Endothelial cell of umbilical vein (primary cell): Measurements from ENCODE around the gene PCDHA3. TPM values are rescaled to one million over a fixed set of nuclear protein-coding genes. Genes with fewer than 3 reads are reported as not detected.
"Not testable (repeated sequence)": the region's sequence is repeated elsewhere in the genome, so short reads cannot be mapped to it uniquely, and the experiment has no call there.

Experiments
- BruUV-seq: library from RNA; stranded (reverse); fragments of 400-500 nt; replicated peaks from 2 replicates; lab custom pipeline; 2021; lab: Mats Ljungman, UMichigan
- CTCF ChIA-PET: fragments of 300-600, 350-600 bp; sonication (Branson Sonifier 250); formaldehyde crosslinking; loops from one replicate; lab custom pipeline; 2021; ENCODE audit warnings: antibody characterized with exemption, inconsistent platforms; lab: Charles Lee
- POLR2A ChIA-PET: fragments of 300-600, 350-600 bp; sonication (Branson Sonifier 250); formaldehyde crosslinking; loops from one replicate; lab custom pipeline; 2021; ENCODE audit warnings: antibody characterized with exemption, inconsistent platforms; lab: Charles Lee
- DNase-seq: peaks from one replicate; pipeline ENCODE4 v3.0.0-alpha.2; 2011; ENCODE audit warnings: low read depth, low spot score
- FAIRE-seq: peaks from 2 replicates; lab custom pipeline; 2011; peaks lifted over from hg19 to GRCh38; lab: Jason Lieb, UNC
- H2AFZ ChIP-seq: 2 replicates; pipeline ENCODE4 v1.6.0; 2012; ENCODE audit warnings: low read depth, low read length, control low read depth, inconsistent platforms
- H3K27ac ChIP-seq: 2 replicates; pipeline ENCODE4 v1.5.1; 2011; ENCODE audit warnings: low read depth, mild to moderate bottlenecking, control low read depth, low read length, moderate library complexity; ENCODE audit not compliant: insufficient read depth
- H3K27me3 ChIP-seq, 2 experiments: 2 replicates each; pipeline versions ENCODE4 v1.6.0 to v1.6.1; 2011; ENCODE audit warnings: low read length in 2 of 2, mixed read lengths in 1 of 2; ENCODE audit not compliant: control insufficient read depth in 2 of 2, insufficient read depth in 2 of 2
- H3K36me3 ChIP-seq, 2 experiments: 2 replicates in 1 of 2; 3 replicates in 1 of 2; pipeline ENCODE4 v1.5.1; 2011; ENCODE audit warnings: low read length in 2 of 2, mild to moderate bottlenecking in 1 of 2, moderate library complexity in 1 of 2; ENCODE audit not compliant: control insufficient read depth in 2 of 2, insufficient read depth in 2 of 2; ENCODE audit errors: extremely low read depth in 1 of 2
- H3K4me1 ChIP-seq: 3 replicates; pipeline ENCODE4 v1.5.1; 2011; ENCODE audit warnings: mild to moderate bottlenecking, low read length; ENCODE audit not compliant: control insufficient read depth, insufficient read depth; ENCODE audit errors: extremely low read depth
- H3K4me2 ChIP-seq: 2 replicates; pipeline ENCODE4 v1.6.1; 2011; ENCODE audit warnings: low read length, control low read depth, mixed read lengths; ENCODE audit not compliant: insufficient read depth
- H3K4me3 ChIP-seq, 3 experiments: fragments of 200-600 bp in 1 of 3; sonication (generic), shearing (Covaris generic) in 1 of 3; replicated peaks in 1 of 3; 2 replicates each; pipeline ENCODE4 v1.5.1; 2011 to 2016; ENCODE audit warnings: control low read depth in 3 of 3, low read length in 3 of 3, mild to moderate bottlenecking in 2 of 3, inconsistent platforms in 1 of 3, low read depth in 1 of 3, moderate library complexity in 1 of 3; ENCODE audit not compliant: insufficient read depth in 1 of 3
- H3K79me2 ChIP-seq: 2 replicates; pipeline ENCODE4 v1.6.0; 2012; ENCODE audit warnings: low read length, inconsistent platforms; ENCODE audit not compliant: control insufficient read depth, insufficient read depth
- H3K9ac ChIP-seq: replicated peaks from 2 replicates; pipeline ENCODE3; 2011; ENCODE audit warnings: low read length, control low read depth; ENCODE audit not compliant: insufficient read depth; ENCODE audit errors: extremely low read depth
- H3K9me1 ChIP-seq: replicated peaks from 3 replicates; pipeline ENCODE4 v1.6.0; 2011; ENCODE audit warnings: mild to moderate bottlenecking, low read length; ENCODE audit not compliant: control insufficient read depth, insufficient read depth; ENCODE audit errors: extremely low read depth
- H3K9me3 ChIP-seq: replicated peaks from 2 replicates; pipeline ENCODE4 v1.5.1; 2012; ENCODE audit warnings: low read length, inconsistent platforms; ENCODE audit not compliant: control insufficient read depth, insufficient read depth
- H4K20me1 ChIP-seq: replicated peaks from 2 replicates; pipeline ENCODE3; 2011; ENCODE audit warnings: mild to moderate bottlenecking, low read length; ENCODE audit not compliant: control insufficient read depth, insufficient read depth; ENCODE audit errors: extremely low read depth
- CTCF ChIP-seq, 2 donors: IDR thresholded peaks; 1 replicate in 1 of 2; 2 replicates in 1 of 2; pipeline ENCODE4 v1.5.1; 2011; ENCODE audit warnings: low read length in 2 of 2, mild to moderate bottlenecking in 2 of 2, moderate library complexity in 2 of 2, control low read depth in 1 of 2, inconsistent platforms in 1 of 2, low read depth in 1 of 2; ENCODE audit not compliant: insufficient read depth in 1 of 2; ENCODE audit errors: extremely low read depth in 1 of 2
- EZH2 ChIP-seq: IDR thresholded peaks from 2 replicates; pipeline ENCODE4 v1.6.1; 2012; ENCODE audit warnings: borderline replicate concordance, low read depth, mild to moderate bottlenecking, moderate library complexity, low read length, inconsistent platforms; ENCODE audit not compliant: severe bottlenecking
- FOS ChIP-seq: IDR thresholded peaks from 2 replicates; pipeline ENCODE4 v1.6.1; 2011; ENCODE audit warnings: mild to moderate bottlenecking, low read length, moderate library complexity, borderline replicate concordance; ENCODE audit not compliant: insufficient read depth
- GATA2 ChIP-seq: IDR thresholded peaks from 2 replicates; pipeline ENCODE4 v1.7.0; 2011; ENCODE audit warnings: low read depth, mild to moderate bottlenecking, moderate library complexity, mixed read lengths, low read length; ENCODE audit not compliant: insufficient read length, insufficient read depth
- JUN ChIP-seq: IDR thresholded peaks from 2 replicates; pipeline ENCODE4 v1.6.1; 2011; ENCODE audit warnings: borderline replicate concordance, low read depth; ENCODE audit not compliant: insufficient read length, insufficient read depth
- MYC ChIP-seq: IDR thresholded peaks from one replicate; pipeline ENCODE4 v1.6.1; 2011; ENCODE audit warnings: mild to moderate bottlenecking, low read depth, low read length
- POLR2A ChIP-seq: IDR thresholded peaks from 2 replicates; pipeline ENCODE4 v1.6.1; 2012; ENCODE audit warnings: low read depth, mild to moderate bottlenecking, control low read depth, low read length
- POLR2AphosphoS5 ChIP-seq: IDR thresholded peaks from 2 replicates; pipeline ENCODE4 v1.6.1; 2012; ENCODE audit warnings: low read depth, mild to moderate bottlenecking, control low read depth, low read length, moderate library complexity; ENCODE audit not compliant: insufficient read depth
- dilution Hi-C: fragments of 300-500 bp; cut with MboI; formaldehyde crosslinking; loops from one replicate; pipeline ENCODE4 v1.15.0; 2019; ENCODE audit warnings: low sequenced_read_pairs; ENCODE audit not compliant: extremely low pct_ligation_motif_present
- intact Hi-C: fragments of 100-400 bp; cut with micrococcal nuclease; formaldehyde crosslinking; loops from one replicate; pipeline ENCODE4 v1.10.0; 2022
- polyA plus RNA-seq, 4 experiments: library from polyadenylated mRNA; depleted of rRNA in 3 of 4; stranded (reverse) in 3 of 4; unstranded in 1 of 4; fragments of >200 nt; gene quantifications; 2 replicates each; pipeline versions ENCODE4 v1.2.1 to v1.2.3, GENCODE V29; 2011 to 2012; ENCODE audit warnings: missing spikeins in 1 of 4
- total RNA-seq: library from RNA; stranded (reverse); gene quantifications from 2 replicates; pipeline ENCODE4 v1.2.3, GENCODE V29; 2021
- TF ChIP-seq, protein P1 (sequence below): IDR thresholded peaks from 2 replicates; pipeline ENCODE4 v1.6.1; 2011; ENCODE audit not compliant: insufficient read depth, insufficient read length

The PCDHA3 gene
- total and polyA plus RNA-seq, 2 donors (not counting 3 experiments of a cell fraction or from before 2014, with no cell fraction given), result 0.07 to 0.09 TPM

- POLR2A ChIA-PET, H3K27ac ChIP-seq, intact Hi-C loops, H3K4me3 ChIP-seq, dilution Hi-C loops, H3K4me2 ChIP-seq, BruUV-seq, H3K36me3 ChIP-seq, H3K9ac ChIP-seq, H3K27me3 ChIP-seq, H2AFZ ChIP-seq, H4K20me1 ChIP-seq, H3K9me3 ChIP-seq, DNase-seq, H3K4me1 ChIP-seq, H3K9me1 ChIP-seq, FAIRE-seq, H3K79me2 ChIP-seq, CTCF ChIA-PET: not testable (repeated sequence)
Measured at GRCh38 chr5:140787849-140788504, 12.9 kb upstream of the PCDHA3 start.

GRCh38 chr5:140791089-140791488 lies 9.8 kb upstream of the PCDHA3 start:
- Histone ChIP-seq H3K9me1 (no peaks in the 10 kb centered on the region), H3K36me3 (no peaks in the 10 kb centered on the region), H3K4me2 (no peak overlapping the region), H2AFZ (no peak overlapping the region), H3K9me3 (peaks cover 2% of the 10 kb centered on the region), H3K27me3 (peaks cover 0 to 6% of the 10 kb centered on the region in 2 experiments), H3K9ac (no peak overlapping the region), H3K4me1 (no peaks in the 10 kb centered on the region), H4K20me1 (no peaks in the 10 kb centered on the region), H3K79me2 (no peaks in the 10 kb centered on the region), H3K27ac (no peak overlapping the region), H3K4me3 (no peak overlapping the region)
- intact Hi-C loops, result no loop called here
- no TSS peak for BruUV-seq
- no peak for TF ChIP-seq GATA2
- TF ChIP-seq, protein P1, sequence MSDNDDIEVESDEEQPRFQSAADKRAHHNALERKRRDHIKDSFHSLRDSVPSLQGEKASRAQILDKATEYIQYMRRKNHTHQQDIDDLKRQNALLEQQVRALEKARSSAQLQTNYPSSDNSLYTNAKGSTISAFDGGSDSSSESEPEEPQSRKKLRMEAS, result no peak
- no peak for TF ChIP-seq POLR2A
- no peak for TF ChIP-seq CTCF (IDR thresholded peaks at IDR 0.05; ENCODE audit: extremely low read depth in 1 of 2, insufficient read depth in 1 of 2, low read depth in 1 of 2, low read length in 2 of 2)
- no peak for TF ChIP-seq EZH2
- TF ChIP-seq FOS, result no peak
- TF ChIP-seq POLR2AphosphoS5, result no peak
- TF ChIP-seq JUN, result no peak
- no peak for TF ChIP-seq MYC
- ChIA-PET CTCF (no interaction called here), POLR2A (no interaction called here)
- dilution Hi-C loops, result no loop called here
- no peak for DNase-seq
- no peak for FAIRE-seq
